Mesodermal cell (in vitro differentiated cells): ENCODE results near the gene OR6C3.

Experiments used
- H3K27ac ChIP-seq: 2 replicates; pipeline ENCODE4 v1.7.0; 2013; ENCODE audit warnings: mild to moderate bottlenecking, low read depth, low read length, moderate library complexity; ENCODE audit not compliant: severe bottlenecking
- H3K36me3 ChIP-seq: 2 replicates; pipeline ENCODE4 v1.7.1; 2013; ENCODE audit warnings: mild to moderate bottlenecking, low read length, moderate library complexity; ENCODE audit not compliant: control insufficient read depth, insufficient read depth
- H3K4me1 ChIP-seq: one replicate; pipeline ENCODE4 v1.7.1; 2013; ENCODE audit warnings: mild to moderate bottlenecking, low read length; ENCODE audit not compliant: insufficient read depth, control insufficient read depth, poor library complexity, severe bottlenecking
- H3K4me3 ChIP-seq: 2 replicates; pipeline ENCODE4 v1.7.0; 2013; ENCODE audit warnings: low read length, control low read depth, mild to moderate bottlenecking; ENCODE audit not compliant: insufficient read depth, poor library complexity, severe bottlenecking; ENCODE audit errors: extremely low read depth
- H3K9me3 ChIP-seq: 2 replicates; pipeline ENCODE4 v1.7.1; 2013; ENCODE audit warnings: mild to moderate bottlenecking, low read length, moderate library complexity; ENCODE audit not compliant: control insufficient read depth
- WGBS, 2 experiments: methylation state at CpG; one replicate each; pipeline ENCODE4 v1.1.5; 2013; ENCODE audit warnings: missing lambda C conversion rate in 2 of 2; ENCODE audit not compliant: insufficient coverage in 2 of 2; 5-methylcytosine and 5-hydroxymethylcytosine counted together

Gene OR6C3

DNA sequence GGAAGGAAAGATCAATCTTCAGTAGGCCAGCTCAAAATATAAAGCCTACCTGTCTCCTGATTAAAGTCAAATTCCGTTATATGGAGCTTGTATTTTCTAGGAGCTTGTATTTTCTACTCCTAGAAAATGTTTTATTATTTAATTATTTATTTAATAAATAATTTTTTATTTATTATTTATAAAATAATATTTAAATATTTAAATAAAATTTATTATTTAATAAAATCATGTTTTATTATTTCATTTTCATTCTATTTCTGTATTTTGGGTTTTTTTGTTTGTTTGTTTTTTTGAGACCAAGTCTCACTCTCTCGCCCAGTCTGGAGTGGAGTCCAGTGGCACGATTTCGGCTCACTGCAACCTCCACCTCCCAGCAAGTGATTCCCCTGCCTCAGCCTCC is 42.0 kb downstream of the OR6C3 start:
- no peaks in the 10 kb centered on the region for H3K4me1 ChIP-seq
- H3K9me3 ChIP-seq = no peaks in the 10 kb centered on the region
- WGBS, 2 experiments = 89 to 100% methylated on average over 3 of the region's 4 CpGs
- H3K36me3 ChIP-seq = no peaks in the 10 kb centered on the region
- no peak overlapping the region for H3K27ac ChIP-seq
- H3K4me3 ChIP-seq = no peak overlapping the region
